Left ventricle myocardium inferior (tissue), 1 donor: ENCODE measurements around the gene IQCH. TPM values are rescaled to one million over a fixed set of nuclear protein-coding genes. Genes with fewer than 3 reads are reported as not detected.

Experiments
- DNase-seq: peaks from one replicate; pipeline ENCODE4 v3.0.0-alpha.2; 2020
- H3K27ac ChIP-seq: fragments of 200-600 bp; replicated peaks from 2 replicates; pipeline ENCODE4 v1.8.0; 2021
- H3K27me3 ChIP-seq: fragments of 200-600 bp; 2 replicates; pipeline ENCODE4 v1.8.0; 2021; ENCODE audit warnings: low read depth
- H3K36me3 ChIP-seq: fragments of 200-600 bp; 2 replicates; pipeline ENCODE4 v1.8.0; 2021
- H3K4me1 ChIP-seq: fragments of 200-600 bp; 2 replicates; pipeline ENCODE4 v1.8.0; 2021
- H3K4me3 ChIP-seq: fragments of 200-600 bp; 2 replicates; pipeline ENCODE4 v1.8.0; 2021; ENCODE audit warnings: mild to moderate bottlenecking, moderate library complexity
- H3K9me3 ChIP-seq: fragments of 200-600 bp; replicated peaks from 2 replicates; pipeline ENCODE4 v1.8.0; 2021
- intact Hi-C: fragments of 100-400 bp; cut with micrococcal nuclease; formaldehyde crosslinking; loops from one replicate; pipeline ENCODE4 v1.11.0; 2022
- total RNA-seq: library from RNA; stranded (reverse); fragmentation: NEBNext Ultra II Directional; extraction: Animal tissue kit (Norgen Biotek cat#: 25700); gene quantifications from one replicate; pipeline ENCODE4 v1.2.1, GENCODE V29; 2021
- TF ChIP-seq, protein P1 (sequence below): fragments of 200-600 bp; IDR thresholded peaks from 2 replicates; pipeline ENCODE4 v1.8.0; 2021; ENCODE audit warnings: antibody characterized with exemption, mild to moderate bottlenecking, borderline replicate concordance
- donor health status: DM: no; HTN: yes; CAD: no; lungs with severe emphysema.

The IQCH gene
- total RNA-seq, 1 donor from 2014 or later: 1.1 TPM

GRCh38 chr15:67501177-67501835 is 246.7 kb downstream of the IQCH start:
- Histone ChIP-seq H3K27ac (no peak overlapping the region), H3K4me1 (no peaks in the 10 kb centered on the region), H3K27me3 (no peaks in the 10 kb centered on the region), H3K36me3 (no peaks in the 10 kb centered on the region), H3K9me3 (no peaks in the 10 kb centered on the region), H3K4me3 (peak overlapping the region; percentile 26)
- DNase-seq: no peak
- TF ChIP-seq, protein P1, sequence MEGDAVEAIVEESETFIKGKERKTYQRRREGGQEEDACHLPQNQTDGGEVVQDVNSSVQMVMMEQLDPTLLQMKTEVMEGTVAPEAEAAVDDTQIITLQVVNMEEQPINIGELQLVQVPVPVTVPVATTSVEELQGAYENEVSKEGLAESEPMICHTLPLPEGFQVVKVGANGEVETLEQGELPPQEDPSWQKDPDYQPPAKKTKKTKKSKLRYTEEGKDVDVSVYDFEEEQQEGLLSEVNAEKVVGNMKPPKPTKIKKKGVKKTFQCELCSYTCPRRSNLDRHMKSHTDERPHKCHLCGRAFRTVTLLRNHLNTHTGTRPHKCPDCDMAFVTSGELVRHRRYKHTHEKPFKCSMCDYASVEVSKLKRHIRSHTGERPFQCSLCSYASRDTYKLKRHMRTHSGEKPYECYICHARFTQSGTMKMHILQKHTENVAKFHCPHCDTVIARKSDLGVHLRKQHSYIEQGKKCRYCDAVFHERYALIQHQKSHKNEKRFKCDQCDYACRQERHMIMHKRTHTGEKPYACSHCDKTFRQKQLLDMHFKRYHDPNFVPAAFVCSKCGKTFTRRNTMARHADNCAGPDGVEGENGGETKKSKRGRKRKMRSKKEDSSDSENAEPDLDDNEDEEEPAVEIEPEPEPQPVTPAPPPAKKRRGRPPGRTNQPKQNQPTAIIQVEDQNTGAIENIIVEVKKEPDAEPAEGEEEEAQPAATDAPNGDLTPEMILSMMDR: peak; percentile 48
- intact Hi-C loops: no loop called here

GRCh38 chr15:67501836-67502461 is 247.4 kb downstream of the IQCH start:
- Histone ChIP-seq H3K4me3 (peak overlapping the region; percentile 26), H3K36me3 (no peaks in the 10 kb centered on the region), H3K27ac (peak overlapping the region; percentile 2), H3K9me3 (no peaks in the 10 kb centered on the region), H3K27me3 (no peaks in the 10 kb centered on the region), H3K4me1 (no peaks in the 10 kb centered on the region)
- intact Hi-C loops: no loop called here
- TF ChIP-seq, protein P1: no peak
- DNase-seq: no peak

DNA sequence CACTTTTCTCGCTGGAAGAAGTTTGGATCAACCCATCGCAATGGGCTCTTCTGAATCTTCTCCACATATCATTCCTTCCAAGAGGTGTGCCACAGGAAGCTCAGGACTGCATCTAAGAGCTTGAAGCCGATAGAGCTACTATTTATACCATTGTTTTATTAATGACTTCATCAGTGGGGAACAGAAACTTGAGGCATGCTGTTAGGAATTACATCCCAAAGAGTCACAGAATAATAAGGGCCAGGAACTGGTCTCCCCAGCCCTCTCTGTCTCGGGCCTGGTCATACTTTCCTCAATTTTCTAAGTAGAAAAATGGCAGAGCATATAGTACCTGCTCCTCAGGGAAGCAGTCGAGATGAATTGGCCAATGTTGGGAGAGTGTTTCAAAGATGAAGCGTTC is 249.5 kb downstream of the IQCH start:
- intact Hi-C loops: no loop called here
- DNase-seq: no peak
- H3K4me1 ChIP-seq: no peaks in the 10 kb centered on the region
- H3K4me3 ChIP-seq: no peak overlapping the region
- no peak overlapping the region for H3K27ac ChIP-seq
- no peaks in the 10 kb centered on the region for H3K9me3 ChIP-seq
- no peaks in the 10 kb centered on the region for H3K27me3 ChIP-seq
- no peaks in the 10 kb centered on the region for H3K36me3 ChIP-seq
- TF ChIP-seq, protein P1: no peak

GRCh38 chr15:67504796-67505195 is 250.2 kb downstream of the IQCH start:
- no peaks in the 10 kb centered on the region for H3K9me3 ChIP-seq
- TF ChIP-seq, protein P1: no peak
- H3K4me1 ChIP-seq: no peaks in the 10 kb centered on the region
- H3K27ac ChIP-seq: no peak overlapping the region
- H3K4me3 ChIP-seq: no peak overlapping the region
- no peak for DNase-seq
- H3K36me3 ChIP-seq: no peaks in the 10 kb centered on the region
- intact Hi-C loops: no loop called here
- H3K27me3 ChIP-seq: no peaks in the 10 kb centered on the region

DNA sequence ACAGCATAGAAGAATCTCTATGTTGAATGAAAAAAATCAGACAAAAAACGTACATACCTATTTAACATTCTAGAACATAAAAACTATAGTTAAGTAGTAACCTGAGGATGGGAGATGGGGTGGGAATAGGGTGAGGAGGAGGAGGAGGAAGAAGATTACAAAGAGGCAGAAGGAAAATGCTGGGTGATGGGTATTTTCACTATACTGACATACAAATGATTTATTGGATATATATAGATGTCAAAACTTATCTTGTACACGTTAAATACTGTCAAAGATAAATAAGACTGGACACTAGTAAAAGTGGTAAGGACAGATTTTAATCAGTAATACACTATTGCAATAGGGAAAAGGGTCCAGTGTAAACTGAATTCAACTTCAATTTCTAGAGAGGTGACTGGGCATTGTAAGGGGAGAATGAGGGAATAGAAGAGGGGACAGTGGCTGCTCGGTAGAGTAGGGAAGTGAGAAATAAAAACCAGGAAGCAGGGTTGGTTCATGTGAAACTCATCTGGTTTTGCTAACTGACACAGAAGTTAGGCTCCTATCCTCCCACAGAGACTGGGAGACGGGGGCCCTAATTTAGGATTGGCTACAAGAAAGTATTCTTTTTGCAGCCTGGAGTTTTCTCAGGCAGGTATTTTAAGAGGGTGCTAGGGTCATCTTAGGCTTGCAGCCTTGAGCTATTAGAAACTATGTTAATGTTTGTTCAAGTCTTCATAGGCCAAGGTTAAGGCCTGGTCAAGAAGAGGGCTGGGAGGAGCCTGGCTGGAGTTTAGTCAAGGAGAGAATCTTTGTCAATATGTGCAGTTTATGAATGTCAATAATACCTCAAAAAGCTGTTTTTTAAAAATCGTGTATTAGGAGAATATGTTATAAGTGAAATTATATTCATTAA is 251.3 kb downstream of the IQCH start:
- Histone ChIP-seq H3K36me3 (no peaks in the 10 kb centered on the region), H3K27ac (no peak overlapping the region), H3K4me3 (no peak overlapping the region), H3K9me3 (no peaks in the 10 kb centered on the region), H3K4me1 (no peaks in the 10 kb centered on the region), H3K27me3 (no peaks in the 10 kb centered on the region)
- no peak for DNase-seq
- TF ChIP-seq, protein P1: no peak
- intact Hi-C loops: no loop called here
